RWPE1 (cell line): ENCODE measurements around the gene CD300LF.

ENCODE experiments used
- CTCF ChIA-PET: fragments of 350-600 bp; sonication (Branson Sonifier 250); formaldehyde crosslinking; extraction: SDS; loops from one replicate; lab custom pipeline; 2021; lab: Yijun Ruan, JAX
- POLR2A ChIA-PET: fragments of 400-600 bp; formaldehyde crosslinking; extraction: SDS; loops from one replicate; lab custom pipeline; 2020; ENCODE audit warnings: antibody characterized with exemption; ENCODE audit not compliant: low non-redundant PET; lab: Yijun Ruan, JAX
- DNase-seq: peaks from one replicate; pipeline ENCODE4 v3.0.0; 2012; ENCODE audit warnings: low spot score
- H3K27ac ChIP-seq: fragments of 450-650 bp; 2 replicates; pipeline ENCODE4 v1.5.1; 2017
- TF ChIP-seq, protein P1 (sequence below): fragments of 450-650 bp; conservative IDR thresholded peaks from 2 replicates; pipeline ENCODE4 v1.5.1; 2017; ENCODE audit warnings: low read depth, mild to moderate bottlenecking

The CD300LF gene

DNA sequence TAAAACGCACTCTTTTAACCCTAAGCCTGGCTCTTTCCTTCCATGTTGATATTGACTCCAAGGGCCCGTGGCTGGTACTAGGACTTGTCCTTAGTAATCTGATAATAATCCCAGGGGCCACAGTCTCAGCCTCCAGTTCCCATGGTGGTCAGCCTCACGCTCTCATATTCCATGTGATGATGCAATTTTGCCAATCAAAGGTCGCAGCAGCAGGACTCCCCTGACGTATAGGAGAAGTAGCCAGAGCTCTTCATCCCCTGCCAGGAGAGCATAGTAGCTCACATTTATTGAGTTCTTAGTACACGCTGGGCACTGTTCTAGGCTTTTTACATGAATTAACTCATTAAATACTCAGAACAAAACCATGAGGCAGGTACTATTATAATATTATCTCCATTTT is 42.4 kb downstream of the CD300LF start:
- H3K27ac ChIP-seq = no peak overlapping the region
- POLR2A ChIA-PET = no interaction called here
- TF ChIP-seq, protein P1, sequence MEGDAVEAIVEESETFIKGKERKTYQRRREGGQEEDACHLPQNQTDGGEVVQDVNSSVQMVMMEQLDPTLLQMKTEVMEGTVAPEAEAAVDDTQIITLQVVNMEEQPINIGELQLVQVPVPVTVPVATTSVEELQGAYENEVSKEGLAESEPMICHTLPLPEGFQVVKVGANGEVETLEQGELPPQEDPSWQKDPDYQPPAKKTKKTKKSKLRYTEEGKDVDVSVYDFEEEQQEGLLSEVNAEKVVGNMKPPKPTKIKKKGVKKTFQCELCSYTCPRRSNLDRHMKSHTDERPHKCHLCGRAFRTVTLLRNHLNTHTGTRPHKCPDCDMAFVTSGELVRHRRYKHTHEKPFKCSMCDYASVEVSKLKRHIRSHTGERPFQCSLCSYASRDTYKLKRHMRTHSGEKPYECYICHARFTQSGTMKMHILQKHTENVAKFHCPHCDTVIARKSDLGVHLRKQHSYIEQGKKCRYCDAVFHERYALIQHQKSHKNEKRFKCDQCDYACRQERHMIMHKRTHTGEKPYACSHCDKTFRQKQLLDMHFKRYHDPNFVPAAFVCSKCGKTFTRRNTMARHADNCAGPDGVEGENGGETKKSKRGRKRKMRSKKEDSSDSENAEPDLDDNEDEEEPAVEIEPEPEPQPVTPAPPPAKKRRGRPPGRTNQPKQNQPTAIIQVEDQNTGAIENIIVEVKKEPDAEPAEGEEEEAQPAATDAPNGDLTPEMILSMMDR = no peak
- CTCF ChIA-PET = no interaction called here
- DNase-seq = no peak

DNA sequence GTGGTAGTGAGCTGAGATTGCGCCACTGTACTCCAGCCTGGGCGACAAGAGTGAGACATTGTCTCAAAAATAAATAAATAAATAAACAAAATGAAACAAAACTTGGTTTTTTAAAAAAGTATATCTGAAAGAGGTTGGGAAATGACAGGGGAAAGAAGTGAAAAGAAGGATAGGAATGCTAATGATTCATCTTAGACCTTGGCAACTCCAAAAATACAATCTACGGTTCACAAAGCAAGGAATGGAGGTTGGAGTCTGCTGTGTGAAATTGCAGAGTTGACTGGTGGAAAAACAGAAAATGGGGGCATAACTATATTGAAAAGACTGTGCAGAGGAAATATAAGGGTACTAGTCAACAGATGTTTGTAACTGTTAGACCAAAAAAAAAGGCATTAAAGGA is 49.2 kb downstream of the CD300LF start:
- DNase-seq = no peak
- ChIA-PET POLR2A (no interaction called here), CTCF (no interaction called here)

DNA sequence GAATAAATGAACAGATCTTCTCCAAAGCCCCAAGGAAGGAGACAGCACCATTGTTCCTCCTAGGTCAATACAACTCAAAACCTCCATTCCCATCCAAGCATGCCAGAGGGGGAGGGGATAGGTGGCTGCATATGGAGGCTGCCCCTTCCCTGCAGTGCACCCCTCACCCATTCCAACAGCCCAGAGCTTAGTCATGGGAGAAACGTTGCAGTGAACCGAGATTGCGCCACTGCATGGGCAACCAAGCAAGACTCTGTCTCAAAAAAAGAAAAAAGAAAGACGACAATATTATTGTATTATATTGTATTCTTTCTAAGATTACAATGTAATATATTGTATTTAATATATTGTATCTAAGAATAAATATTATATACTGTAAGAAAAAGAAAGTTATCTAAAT is 52.8 kb downstream of the CD300LF start:
- TF ChIP-seq, protein P1 = no peak
- no peak overlapping the region for H3K27ac ChIP-seq
- ChIA-PET CTCF (interaction anchor here (1.0 kb wide), 1 partner anchor 132 kb away, joined by 4 read pairs; no protein-coding TSS in a partner anchor), POLR2A (no interaction called here)
- no peak for DNase-seq

More for the DNA sequence above, 49.2 kb downstream of the CD300LF start:
- TF ChIP-seq, protein P1 = no peak
- H3K27ac ChIP-seq = no peak overlapping the region

DNA sequence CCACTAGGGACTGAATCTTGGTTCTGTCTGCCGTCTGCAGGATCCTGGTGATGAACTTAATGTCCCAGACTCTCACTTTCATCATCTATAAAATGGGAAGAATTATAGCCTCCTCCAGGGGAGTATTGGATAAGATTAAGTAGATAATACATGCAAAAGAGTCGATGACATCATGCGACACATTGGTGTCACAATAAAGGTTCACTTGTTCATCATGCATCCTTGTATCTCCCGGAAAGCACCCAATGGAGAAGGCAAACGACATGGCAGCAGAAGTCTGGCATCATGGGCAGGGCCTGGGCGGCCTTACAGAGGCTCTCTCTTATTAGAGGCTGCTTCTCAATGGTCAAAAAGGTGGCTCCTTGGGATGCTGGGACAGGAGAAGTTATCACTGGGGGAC is 54.1 kb downstream of the CD300LF start:
- H3K27ac ChIP-seq = no peak overlapping the region
- ChIA-PET POLR2A (no interaction called here), CTCF (no interaction called here)
- TF ChIP-seq, protein P1 = no peak
- DNase-seq = no peak

DNA sequence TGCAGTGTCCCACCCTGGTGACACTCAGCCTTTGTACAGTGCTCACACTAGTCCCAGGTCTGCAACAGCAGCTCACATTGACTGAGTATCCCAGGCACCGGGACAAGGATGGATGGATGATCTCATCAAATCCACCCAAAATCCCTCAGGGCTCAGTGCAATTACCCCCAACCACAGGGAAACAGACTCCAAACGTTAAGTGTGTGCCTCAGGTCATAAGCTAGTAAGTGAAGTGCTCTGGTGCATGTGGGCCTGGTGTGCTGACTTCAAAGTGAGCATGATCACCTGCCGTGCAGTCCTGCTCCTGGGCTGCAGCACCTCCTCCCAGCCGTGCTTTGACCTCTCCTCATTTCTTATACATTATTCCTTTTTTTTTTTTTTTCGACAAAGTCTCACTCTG is 58.0 kb downstream of the CD300LF start:
- ChIA-PET CTCF (interaction anchor here (0.6 kb wide), 1 partner anchor 84 kb away, joined by 3 read pairs; no protein-coding TSS in a partner anchor), POLR2A (no interaction called here)
- DNase-seq = no peak
- no peak overlapping the region for H3K27ac ChIP-seq
- TF ChIP-seq, protein P1 = no peak

DNA sequence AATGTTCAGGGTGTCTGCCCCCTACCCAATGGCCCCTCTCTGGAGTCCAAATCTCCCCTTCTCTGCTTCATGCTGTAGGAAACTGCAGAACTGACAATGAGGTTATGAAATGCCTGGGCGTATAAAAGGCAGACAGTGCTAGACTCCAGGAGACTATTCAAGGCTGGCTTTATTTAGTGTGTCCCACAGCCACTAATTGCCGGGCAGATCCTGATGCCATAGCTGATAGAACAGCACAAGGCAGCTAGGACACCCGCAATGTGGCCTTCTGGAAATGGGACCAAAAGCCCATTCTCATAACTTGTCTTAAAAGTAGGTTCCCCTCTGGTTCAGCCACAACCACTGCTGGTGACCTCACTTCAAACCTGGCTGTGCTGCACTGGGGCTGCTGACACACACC is 60.7 kb downstream of the CD300LF start:
- CTCF ChIA-PET = interaction anchor here (0.7 kb wide), 1 partner anchor 33 kb away, joined by 4 read pairs; no protein-coding TSS in a partner anchor

More for the DNA sequence above, 60.7 kb downstream of the CD300LF start:
- DNase-seq = no peak
- POLR2A ChIA-PET = no interaction called here
- no peak overlapping the region for H3K27ac ChIP-seq
- TF ChIP-seq, protein P1 = no peak
